HG02763 (cell line): ENCODE results near the gene PRRX1.

Source experiments
- ATAC-seq: cut with Tn5 transposase; IDR thresholded peaks from one replicate; pipeline ENCODE4 v1.9.1; 2021; ENCODE audit warnings: mild to moderate bottlenecking, moderate library complexity; ENCODE audit not compliant: unreplicated experiment

Gene PRRX1

GRCh38 chr1:170714938-170715337 lies 51.0 kb downstream of the PRRX1 start:
- no peak for ATAC-seq

DNA sequence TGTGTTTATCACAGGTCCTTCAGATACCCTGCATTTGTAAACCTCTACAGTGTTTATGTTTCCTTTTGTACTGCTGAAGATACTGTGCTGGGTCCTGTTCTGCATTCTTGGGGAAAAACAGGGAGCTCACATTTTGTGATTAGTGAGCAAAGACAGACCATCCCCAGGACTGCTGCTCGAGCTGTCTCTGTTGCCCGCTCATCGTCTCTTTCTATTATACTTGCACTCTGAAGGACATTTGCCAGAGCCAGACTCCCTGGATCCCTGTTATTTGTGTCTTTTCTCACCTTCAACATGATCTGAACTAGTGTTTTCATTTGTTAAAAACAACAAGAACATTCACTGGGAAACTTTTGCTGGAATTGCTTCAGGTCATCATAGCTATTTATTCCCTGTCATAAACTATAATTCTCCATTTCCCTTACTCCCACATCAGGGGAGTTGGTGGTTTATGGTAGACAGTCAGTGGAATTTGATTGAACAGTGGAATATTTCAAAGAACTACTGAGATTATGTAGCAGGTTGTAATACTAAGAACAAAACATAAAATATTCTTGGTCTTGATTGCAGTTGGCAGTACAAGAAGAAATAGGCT lies 53.0 kb downstream of the PRRX1 start:
- ATAC-seq: no peak

- no peak for ATAC-seq
Measured at GRCh38 chr1:170720661-170721060, 56.7 kb downstream of the PRRX1 start.

- ATAC-seq: no peak
Measured at GRCh38 chr1:170721621-170722020, 57.7 kb downstream of the PRRX1 start.

DNA sequence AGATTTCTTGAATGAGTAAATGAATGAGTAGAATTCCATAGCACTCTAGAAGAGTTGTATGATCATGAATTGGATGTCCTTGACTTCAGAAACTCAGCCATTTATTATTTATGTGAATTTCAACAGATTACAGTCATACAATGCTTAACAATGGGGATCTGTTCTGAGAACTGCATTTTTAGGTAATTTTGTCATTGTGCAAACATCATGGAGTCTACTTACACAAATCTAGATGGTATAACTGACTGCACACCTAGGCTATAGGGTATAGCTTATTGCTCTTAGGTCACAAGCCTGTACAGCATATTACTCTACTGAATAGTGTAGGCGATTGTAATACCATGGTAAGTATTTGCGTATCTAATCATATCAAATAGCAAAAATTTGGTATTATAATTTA lies 59.6 kb downstream of the PRRX1 start:
- no peak for ATAC-seq

GRCh38 chr1:170725326-170725725 lies 61.4 kb downstream of the PRRX1 start:
- no peak for ATAC-seq

GRCh38 chr1:170727963-170728362 lies 64.0 kb downstream of the PRRX1 start:
- no peak for ATAC-seq

DNA sequence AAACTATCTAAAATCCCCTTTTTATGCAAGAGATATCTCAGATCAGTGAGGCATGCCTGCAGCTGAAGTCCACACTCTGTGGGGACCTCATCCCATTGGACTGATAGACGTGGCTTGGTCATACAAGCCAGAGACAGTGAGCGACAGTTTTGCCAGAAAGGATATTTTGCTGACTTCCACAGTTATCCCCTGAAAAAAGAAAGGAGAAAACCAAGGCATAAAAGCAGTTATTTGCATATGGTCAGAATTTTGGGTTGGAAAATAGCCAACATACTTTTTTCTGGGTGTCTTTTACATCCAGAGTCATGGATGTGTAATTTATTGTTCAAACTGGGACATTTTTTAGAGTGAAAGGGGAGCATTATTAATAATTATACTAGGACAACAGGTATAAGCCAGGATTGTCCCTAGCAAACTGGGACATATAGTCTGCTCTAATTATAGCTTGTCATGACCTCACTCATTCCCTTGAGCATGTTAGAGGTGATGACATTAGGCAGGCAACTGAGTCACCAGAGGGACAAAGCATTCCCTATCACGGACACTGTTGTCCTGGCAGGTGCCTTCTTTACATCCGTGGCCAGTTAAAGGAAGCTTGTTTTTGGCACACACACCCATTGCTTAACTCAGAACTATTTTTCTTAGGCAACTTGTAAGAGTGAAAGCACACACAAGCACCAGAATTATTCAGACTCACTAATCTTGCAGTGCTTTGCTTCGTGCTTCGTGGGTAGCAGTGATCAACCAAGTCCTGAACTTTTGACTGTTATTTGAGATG lies 65.5 kb downstream of the PRRX1 start:
- no peak for ATAC-seq

GRCh38 chr1:170730014-170730413 lies 66.1 kb downstream of the PRRX1 start:
- ATAC-seq: no peak

DNA sequence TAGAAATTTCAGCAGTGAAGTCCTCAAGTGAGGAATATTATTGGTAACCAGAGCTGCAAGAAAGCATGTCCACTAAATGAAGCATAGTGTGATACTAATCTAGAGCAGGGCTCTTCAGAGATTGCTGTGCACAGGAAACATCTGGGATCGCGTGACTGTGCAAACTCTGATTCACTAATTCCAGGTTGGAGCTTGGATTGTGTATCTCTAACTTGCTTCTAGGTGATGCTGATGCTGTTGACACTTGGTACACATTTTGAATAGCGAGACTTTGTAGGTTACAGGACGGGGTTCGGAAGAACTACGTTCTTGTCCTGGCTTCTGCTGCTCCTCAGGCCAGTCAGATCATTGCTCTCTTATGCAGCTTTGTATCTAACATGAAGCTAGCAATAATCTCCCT lies 66.5 kb downstream of the PRRX1 start:
- no peak for ATAC-seq

DNA sequence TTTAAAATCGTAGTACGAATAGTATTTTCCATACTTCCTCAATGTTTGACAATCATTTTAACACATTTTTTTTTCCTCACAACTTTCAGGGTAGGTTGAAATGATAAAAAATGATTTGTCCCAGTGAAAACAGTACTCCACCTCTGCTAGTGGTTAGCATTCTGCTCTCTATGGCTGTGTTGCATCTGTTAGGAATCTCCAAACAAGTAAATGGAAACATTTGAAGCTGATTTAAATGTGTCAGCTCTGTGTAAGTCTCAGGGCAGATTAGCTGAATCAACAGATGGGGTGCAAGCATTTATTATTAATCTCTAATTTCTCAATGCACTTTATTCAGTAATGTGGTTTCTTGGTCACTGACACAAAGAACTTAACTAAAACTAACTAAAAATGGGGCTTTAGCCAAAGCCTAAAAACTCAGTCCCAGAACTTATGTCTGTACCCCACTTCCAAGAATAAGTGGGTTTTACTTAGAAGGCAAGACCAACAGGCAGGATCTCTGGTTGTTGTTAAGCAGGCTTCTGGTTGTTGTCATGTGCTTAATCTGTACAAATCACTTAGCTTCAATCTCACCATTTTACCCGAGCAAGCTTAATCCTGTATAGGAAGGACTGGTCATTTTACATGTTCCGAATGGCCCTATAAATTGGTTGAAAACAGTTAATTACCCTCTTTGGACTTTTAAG lies 67.8 kb downstream of the PRRX1 start:
- no peak for ATAC-seq

DNA sequence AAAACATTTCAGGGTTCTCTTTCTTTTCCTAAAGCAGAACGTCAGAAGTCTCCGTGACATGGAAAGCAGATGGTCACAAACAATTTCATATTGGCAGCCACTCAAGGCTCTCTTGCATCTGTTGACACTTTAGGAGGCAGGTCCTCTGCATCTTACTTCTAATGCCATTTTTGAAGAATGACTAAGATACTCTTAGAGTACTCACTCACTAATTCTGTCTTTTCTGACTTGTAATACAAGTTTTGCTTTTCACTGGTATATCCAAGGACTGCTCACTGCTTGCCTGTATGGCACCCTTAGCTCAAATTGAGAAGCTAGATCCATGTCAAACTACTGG lies 68.3 kb downstream of the PRRX1 start:
- no peak for ATAC-seq

GRCh38 chr1:170734412-170735175 lies 70.7 kb downstream of the PRRX1 start:
- ATAC-seq: no peak

DNA sequence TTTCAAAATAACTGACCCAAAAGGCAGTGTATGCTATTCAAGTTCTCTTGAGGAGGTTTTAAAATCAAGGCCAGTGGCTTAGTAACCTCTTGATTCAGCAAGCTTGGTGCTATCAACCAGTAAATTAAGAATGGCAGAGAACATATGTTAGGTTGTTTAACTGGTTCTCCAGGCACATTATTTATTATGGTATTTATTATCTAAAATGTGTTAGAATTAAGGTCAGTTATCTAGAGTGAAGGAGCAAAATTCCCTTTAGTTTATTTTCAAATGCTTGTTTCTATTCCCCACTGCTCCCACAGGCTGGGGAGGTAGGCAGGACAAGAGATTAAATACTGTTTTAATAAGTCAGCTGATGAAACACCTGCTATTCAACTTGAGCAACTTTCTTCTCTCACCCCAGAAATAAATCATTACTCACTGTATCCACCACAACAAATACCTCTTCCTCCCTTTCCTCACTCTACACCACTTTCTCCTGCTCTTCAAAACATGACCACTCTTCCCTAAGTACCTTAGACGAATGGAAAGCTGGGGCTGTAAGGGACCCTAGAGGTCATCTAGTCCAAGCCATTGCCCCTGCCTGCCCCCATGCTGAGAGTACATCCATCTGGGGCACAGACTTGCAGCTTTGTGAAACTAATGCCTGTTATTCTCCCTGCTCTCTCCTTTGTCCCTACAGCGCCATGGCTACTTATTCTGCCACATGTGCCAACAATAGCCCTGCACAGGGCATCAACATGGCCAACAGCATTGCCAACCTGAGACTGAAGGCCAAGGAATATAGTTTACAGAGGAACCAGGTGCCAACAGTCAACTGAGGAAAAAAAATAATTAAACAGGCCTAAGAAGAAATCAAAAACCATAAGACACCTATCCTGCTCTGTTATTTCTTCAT lies 71.7 kb downstream of the PRRX1 start:
- ATAC-seq: no peak

DNA sequence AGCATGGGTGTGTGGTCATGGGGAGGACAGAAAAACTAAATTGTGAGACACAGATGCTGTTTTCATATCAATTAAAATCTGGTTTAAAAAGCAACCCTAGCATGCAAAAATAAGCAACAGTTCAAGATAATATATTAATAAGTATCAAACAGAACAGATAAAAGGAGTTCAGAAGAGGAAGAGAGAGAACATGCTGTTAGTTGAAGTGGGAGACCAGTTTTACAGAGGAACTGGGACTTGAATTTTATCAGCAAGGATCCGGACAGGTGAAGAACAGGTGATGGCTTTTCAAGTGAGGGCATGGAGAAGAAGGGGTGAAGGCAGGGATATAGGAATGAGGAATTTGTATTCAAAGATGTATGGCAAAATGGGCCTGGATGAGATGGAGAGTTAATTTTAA lies 75.9 kb downstream of the PRRX1 start:
- no peak for ATAC-seq

GRCh38 chr1:170741678-170742077 lies 77.7 kb downstream of the PRRX1 start:
- no peak for ATAC-seq

GRCh38 chr1:170742600-170742999 lies 78.7 kb downstream of the PRRX1 start:
- no peak for ATAC-seq

GRCh38 chr1:170743083-170743482 lies 79.2 kb downstream of the PRRX1 start:
- no peak for ATAC-seq

DNA sequence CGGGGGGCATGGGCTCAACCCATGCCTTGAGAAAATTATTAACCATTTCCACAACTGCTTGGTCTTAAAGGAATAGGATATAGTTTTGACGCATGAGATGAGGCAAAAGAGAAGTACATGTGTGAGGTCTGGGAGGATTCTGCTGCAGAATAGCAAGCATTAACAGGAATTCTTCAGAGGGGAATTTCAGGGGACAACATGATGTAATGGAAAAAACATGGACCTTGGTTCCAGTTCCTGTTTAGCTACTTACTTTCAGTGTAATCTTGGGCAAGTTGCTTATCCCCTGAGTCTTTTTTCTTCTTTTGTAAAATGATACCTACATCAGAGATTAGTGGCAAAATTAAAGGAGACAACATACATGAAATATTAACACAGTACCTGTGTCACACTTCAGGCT lies 85.6 kb downstream of the PRRX1 start:
- ATAC-seq: no peak

DNA sequence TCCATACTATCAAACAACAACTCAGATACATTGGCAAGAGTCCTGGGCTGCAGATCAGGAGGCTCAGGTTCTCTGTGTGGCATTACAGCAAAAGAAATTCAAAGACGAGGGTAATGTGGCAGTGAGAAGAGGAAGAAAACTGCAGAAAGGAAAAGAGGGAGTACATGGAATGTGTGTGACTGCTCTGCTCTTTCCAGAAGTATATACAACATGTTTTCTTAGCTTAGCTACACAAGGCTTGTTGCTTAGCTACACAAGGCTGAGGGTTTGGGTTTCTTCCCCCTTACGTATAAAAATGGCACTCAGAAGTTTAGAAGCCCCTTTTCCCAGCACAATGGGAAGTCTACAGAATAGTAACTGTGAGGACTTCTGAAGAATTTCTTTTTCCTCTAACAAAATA lies 86.0 kb downstream of the PRRX1 start:
- ATAC-seq: no peak

DNA sequence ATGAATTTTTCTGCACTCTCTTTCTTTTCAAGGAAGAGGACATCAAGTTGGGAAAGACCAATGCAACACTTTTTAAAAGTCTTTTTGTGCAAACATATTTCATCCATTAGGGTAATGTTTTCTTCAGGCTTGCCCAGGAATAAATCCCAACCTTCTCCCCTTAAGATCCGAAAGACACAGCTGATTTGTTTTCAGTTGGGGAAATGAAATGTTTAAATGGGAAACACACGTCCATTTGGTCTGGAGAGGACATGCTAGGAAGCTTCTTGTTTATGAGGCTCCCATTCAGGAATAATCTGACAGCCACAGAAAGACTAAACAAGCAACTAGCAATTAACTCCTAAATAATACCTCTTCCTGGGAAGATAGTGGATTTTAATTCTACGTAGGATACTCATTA lies 91.9 kb downstream of the PRRX1 start:
- no peak for ATAC-seq
